H9 (cell line): Measurements from ENCODE around the gene BCL11B. TPM values are rescaled to one million over a fixed set of nuclear protein-coding genes. Genes with fewer than 3 reads are reported as not detected.

Experiments
- DNase-seq: peaks from one replicate; pipeline ENCODE4 v3.0.0-alpha.2; 2017
- H2AFZ ChIP-seq: one replicate; pipeline ENCODE4 v1.6.1; 2013; ENCODE audit warnings: mild to moderate bottlenecking, low read length, control low read depth, moderate library complexity
- H2AK5ac ChIP-seq: 2 replicates; pipeline ENCODE4 v1.6.1; 2013; ENCODE audit warnings: low read length, control low read depth, mixed read lengths; ENCODE audit not compliant: insufficient read length
- H2BK120ac ChIP-seq: one replicate; pipeline ENCODE4 v1.6.1; 2013; ENCODE audit warnings: low read depth, mild to moderate bottlenecking, low read length, control low read depth, inconsistent platforms; ENCODE audit not compliant: poor library complexity, severe bottlenecking
- H2BK12ac ChIP-seq: 2 replicates; pipeline ENCODE4 v1.6.1; 2013; ENCODE audit warnings: low read length, control low read depth, mixed read lengths, low read depth; ENCODE audit not compliant: insufficient read length
- H2BK15ac ChIP-seq: 2 replicates; pipeline ENCODE4 v1.6.1; 2013; ENCODE audit warnings: low read depth, low read length, control low read depth
- H2BK20ac ChIP-seq: one replicate; pipeline ENCODE4 v1.6.1; 2013; ENCODE audit warnings: low read depth, mild to moderate bottlenecking, low read length, control low read depth, inconsistent platforms; ENCODE audit not compliant: poor library complexity, severe bottlenecking
- H2BK5ac ChIP-seq: 2 replicates; pipeline ENCODE4 v1.6.1; 2013; ENCODE audit warnings: low read length, control low read depth, mixed read lengths; ENCODE audit not compliant: insufficient read length
- H3K14ac ChIP-seq: 2 replicates; pipeline ENCODE4 v1.6.1; 2013; ENCODE audit warnings: low read length, control low read depth; ENCODE audit not compliant: insufficient read depth
- H3K18ac ChIP-seq: 2 replicates; pipeline ENCODE4 v1.6.1; 2013; ENCODE audit warnings: low read depth, mild to moderate bottlenecking, mixed read lengths, low read length, control low read depth; ENCODE audit not compliant: insufficient read length
- H3K23ac ChIP-seq: 2 replicates; pipeline ENCODE4 v1.6.1; 2013; ENCODE audit warnings: low read length, control low read depth, mixed read lengths, low read depth; ENCODE audit not compliant: insufficient read length
- H3K23me2 ChIP-seq: 2 replicates; pipeline ENCODE4 v1.6.1; 2013; ENCODE audit warnings: low read depth, mild to moderate bottlenecking, mixed read lengths, low read length, control low read depth; ENCODE audit not compliant: insufficient read length, poor library complexity, severe bottlenecking
- H3K27ac ChIP-seq: 2 replicates; pipeline ENCODE4 v1.5.1; 2013; ENCODE audit warnings: low read length, control low read depth, mixed read lengths, low read depth; ENCODE audit not compliant: insufficient read length
- H3K27me3 ChIP-seq: 2 replicates; pipeline ENCODE4 v1.6.1; 2013; ENCODE audit warnings: low read length, control low read depth, inconsistent platforms; ENCODE audit not compliant: insufficient read depth
- H3K4ac ChIP-seq: 2 replicates; pipeline ENCODE4 v1.6.1; 2013; ENCODE audit warnings: low read depth, mild to moderate bottlenecking, control low read depth, inconsistent platforms, low read length, moderate library complexity
- H3K4me1 ChIP-seq: 2 replicates; pipeline ENCODE4 v1.6.1; 2013; ENCODE audit warnings: low read length, control low read depth, inconsistent platforms; ENCODE audit not compliant: insufficient read depth
- H3K4me2 ChIP-seq: 2 replicates; pipeline ENCODE4 v1.6.1; 2013; ENCODE audit warnings: low read length, control low read depth, mixed read lengths; ENCODE audit not compliant: insufficient read length, insufficient read depth
- H3K56ac ChIP-seq: 2 replicates; pipeline ENCODE4 v1.6.1; 2013; ENCODE audit warnings: low read depth, mild to moderate bottlenecking, mixed read lengths, low read length, control low read depth; ENCODE audit not compliant: insufficient read length
- H3K79me1 ChIP-seq: 2 replicates; pipeline ENCODE4 v1.6.1; 2013; ENCODE audit warnings: low read depth, mild to moderate bottlenecking, moderate library complexity, low read length, control low read depth, inconsistent platforms; ENCODE audit not compliant: insufficient read depth, poor library complexity, severe bottlenecking
- H3K79me2 ChIP-seq: 2 replicates; pipeline ENCODE4 v1.6.1; 2013; ENCODE audit warnings: low read length, control low read depth, inconsistent platforms; ENCODE audit not compliant: insufficient read depth
- H3K9ac ChIP-seq: 2 replicates; pipeline ENCODE4 v1.6.1; 2013; ENCODE audit warnings: low read length, control low read depth, mixed read lengths; ENCODE audit not compliant: insufficient read length; ENCODE audit errors: extremely low read depth
- H3K9me3 ChIP-seq: one replicate; pipeline ENCODE4 v1.6.1; 2013; ENCODE audit warnings: low read depth, low read length, inconsistent platforms; ENCODE audit not compliant: control insufficient read depth
- H3T11ph ChIP-seq: one replicate; pipeline ENCODE4 v1.6.1; 2013; ENCODE audit warnings: mild to moderate bottlenecking, low read length, control low read depth, inconsistent platforms
- H4K20me1 ChIP-seq: one replicate; pipeline ENCODE4 v1.6.1; 2013; ENCODE audit not compliant: control insufficient read depth, insufficient read length, insufficient read depth
- H4K5ac ChIP-seq: 2 replicates; pipeline ENCODE4 v1.6.1; 2013; ENCODE audit warnings: low read depth, mild to moderate bottlenecking, mixed read lengths, low read length, control low read depth; ENCODE audit not compliant: insufficient read length
- H4K8ac ChIP-seq: replicated peaks from 2 replicates; pipeline ENCODE4 v1.6.1; 2013; ENCODE audit warnings: low read length, control low read depth, mixed read lengths, low read depth; ENCODE audit not compliant: insufficient read length
- H4K91ac ChIP-seq: 2 replicates; pipeline ENCODE4 v1.6.1; 2013; ENCODE audit warnings: low read depth, mild to moderate bottlenecking, moderate library complexity, mixed read lengths, low read length, control low read depth; ENCODE audit not compliant: insufficient read length
- H3K27ac Mint-ChIP-seq, 3 experiments: 2 replicates in 2 of 3; 3 replicates in 1 of 3; pipeline ENCODE4 v1.8.0; 2020 to 2021; ENCODE audit warnings: mixed read lengths in 3 of 3, mild to moderate bottlenecking in 1 of 3, moderate library complexity in 1 of 3
- H3K27me3 Mint-ChIP-seq: 2 replicates; pipeline ENCODE4 v1.8.0; 2021; ENCODE audit warnings: low read depth, mild to moderate bottlenecking, moderate library complexity, mixed read lengths
- H3K36me3 Mint-ChIP-seq, 3 experiments: 2 replicates in 2 of 3; 3 replicates in 1 of 3; pipeline ENCODE4 v1.8.0; 2020 to 2021; ENCODE audit warnings: low read depth in 3 of 3, mixed read lengths in 3 of 3; ENCODE audit not compliant: insufficient read depth in 1 of 3
- H3K4me1 Mint-ChIP-seq, 2 experiments: 2 replicates each; pipeline ENCODE4 v1.8.0; 2020; ENCODE audit warnings: mixed read lengths in 2 of 2
- H3K4me3 Mint-ChIP-seq, 2 experiments: 2 replicates in 1 of 2; 3 replicates in 1 of 2; pipeline ENCODE4 v1.8.0; 2020 to 2021; ENCODE audit warnings: mild to moderate bottlenecking in 2 of 2, mixed read lengths in 2 of 2, moderate library complexity in 1 of 2
- H3K9me3 Mint-ChIP-seq, 2 experiments: 2 replicates in 1 of 2; 3 replicates in 1 of 2; pipeline ENCODE4 v1.8.0; 2020; ENCODE audit warnings: mild to moderate bottlenecking in 2 of 2, mixed read lengths in 2 of 2, moderate library complexity in 1 of 2
- WGBS: extraction: QIAGEN DNeasy Blood & Tissue Kit; methylation state at CpG from one replicate; pipeline ENCODE4 v1.1.7; 2013; ENCODE audit warnings: missing lambda C conversion rate, low lambda C conversion rate, mixed read lengths; ENCODE audit not compliant: insufficient read length; ENCODE audit errors: extremely low coverage; 5-methylcytosine and 5-hydroxymethylcytosine counted together
- total RNA-seq: library from RNA; stranded (reverse); gene quantifications from 2 replicates; pipeline ENCODE4 v1.2.1, GENCODE V29; 2021
- TF ChIP-seq, protein P1 (sequence below): fragments of 200-600 bp; sonication (generic); conservative IDR thresholded peaks from 3 replicates; pipeline ENCODE4 v1.8.0; 2021; ENCODE audit warnings: antibody characterized with exemption, mild to moderate bottlenecking

The BCL11B gene
- total RNA-seq, 1 experiment from 2014 or later, result 4.9 TPM

DNA sequence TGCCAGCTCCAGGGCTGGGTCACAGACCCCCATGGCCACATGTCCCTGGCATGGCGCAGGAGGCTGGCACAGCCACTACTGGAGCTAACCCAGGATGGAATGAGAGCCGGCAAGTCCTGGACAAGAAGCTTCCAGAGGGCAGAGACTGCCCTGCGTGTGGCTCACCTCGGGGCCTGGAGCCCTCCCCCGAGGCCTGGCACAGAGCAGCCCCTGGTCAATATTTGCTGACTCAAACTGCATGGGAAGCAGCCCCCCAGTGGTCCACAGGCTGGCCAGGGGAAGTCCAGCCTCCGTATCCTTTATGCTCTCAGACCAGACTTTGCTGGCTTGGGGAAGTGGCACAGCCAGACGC is 71.4 kb downstream of the BCL11B start:
- WGBS, result no CpG with 5 or more reads among the region's 7 CpGs
- DNase-seq, result no peak
- Histone ChIP-seq H3K23me2 (no peaks in the 10 kb centered on the region), H2AFZ (no peak overlapping the region), H3K56ac (no peak overlapping the region), H2BK15ac (no peak overlapping the region), H2BK5ac (no peak overlapping the region), H3K18ac (no peak overlapping the region), H3K23ac (no peak overlapping the region), H3K4me1 (no peaks in the 10 kb centered on the region), H4K8ac (no peak overlapping the region), H2AK5ac (no peak overlapping the region), H4K20me1 (no peaks in the 10 kb centered on the region), H3K4me2 (no peak overlapping the region), H3K9me3 (no peaks in the 10 kb centered on the region), H3K27me3 (no peaks in the 10 kb centered on the region), H3K9ac (no peak overlapping the region), H3K27ac (no peak overlapping the region), H3K79me2 (no peaks in the 10 kb centered on the region), H3K79me1 (no peaks in the 10 kb centered on the region), H3K14ac (peak overlapping the region; percentile 8; the same call in 1 of the 2 replicates), H2BK120ac (no peak overlapping the region), H3K4ac (no peak overlapping the region), H2BK12ac (no peak overlapping the region), H3T11ph (no peak overlapping the region), H2BK20ac (no peak overlapping the region), H4K5ac (no peak overlapping the region), H4K91ac (no peak overlapping the region)
- Mint-ChIP-seq H3K4me3 (no peak overlapping the region), H3K27me3 (no peaks in the 10 kb centered on the region), H3K36me3 (no peaks in the 10 kb centered on the region; a peak in 2 of 7 replicates), H3K27ac (no peak overlapping the region; a peak in 1 of 7 replicates), H3K9me3 (no peaks in the 10 kb centered on the region), H3K4me1 (peaks cover 14 to 15% of the 10 kb centered on the region in 2 experiments; a peak in 3 of 4 replicates)
- TF ChIP-seq, protein P1, sequence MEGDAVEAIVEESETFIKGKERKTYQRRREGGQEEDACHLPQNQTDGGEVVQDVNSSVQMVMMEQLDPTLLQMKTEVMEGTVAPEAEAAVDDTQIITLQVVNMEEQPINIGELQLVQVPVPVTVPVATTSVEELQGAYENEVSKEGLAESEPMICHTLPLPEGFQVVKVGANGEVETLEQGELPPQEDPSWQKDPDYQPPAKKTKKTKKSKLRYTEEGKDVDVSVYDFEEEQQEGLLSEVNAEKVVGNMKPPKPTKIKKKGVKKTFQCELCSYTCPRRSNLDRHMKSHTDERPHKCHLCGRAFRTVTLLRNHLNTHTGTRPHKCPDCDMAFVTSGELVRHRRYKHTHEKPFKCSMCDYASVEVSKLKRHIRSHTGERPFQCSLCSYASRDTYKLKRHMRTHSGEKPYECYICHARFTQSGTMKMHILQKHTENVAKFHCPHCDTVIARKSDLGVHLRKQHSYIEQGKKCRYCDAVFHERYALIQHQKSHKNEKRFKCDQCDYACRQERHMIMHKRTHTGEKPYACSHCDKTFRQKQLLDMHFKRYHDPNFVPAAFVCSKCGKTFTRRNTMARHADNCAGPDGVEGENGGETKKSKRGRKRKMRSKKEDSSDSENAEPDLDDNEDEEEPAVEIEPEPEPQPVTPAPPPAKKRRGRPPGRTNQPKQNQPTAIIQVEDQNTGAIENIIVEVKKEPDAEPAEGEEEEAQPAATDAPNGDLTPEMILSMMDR, result no peak
